Skeletal muscle tissue (tissue), 4 donors: Measurements from ENCODE around the gene REEP6. TPM values are rescaled to one million over a fixed set of nuclear protein-coding genes. Genes with fewer than 3 reads are reported as not detected.
"Not testable (repeated sequence)": the region's sequence is repeated elsewhere in the genome, so short reads cannot be mapped to it uniquely, and the experiment has no call there.

Experiments
- H3K27ac ChIP-seq: one replicate; pipeline ENCODE4 v1.7.0; 2013; ENCODE audit warnings: mild to moderate bottlenecking, low read depth, low read length, inconsistent platforms
- H3K27me3 ChIP-seq, 3 donors: one replicate each; pipeline ENCODE4 v1.7.0; 2013; ENCODE audit warnings: low read length in 3 of 3; ENCODE audit not compliant: control insufficient read depth in 3 of 3, insufficient read depth in 3 of 3
- H3K36me3 ChIP-seq, 3 donors: one replicate each; pipeline ENCODE4 v1.7.0; 2013; ENCODE audit warnings: low read length in 3 of 3; ENCODE audit not compliant: control insufficient read depth in 3 of 3, insufficient read depth in 3 of 3
- H3K4me1 ChIP-seq, 3 donors: one replicate each; pipeline ENCODE4 v1.7.0; 2013; ENCODE audit warnings: low read length in 3 of 3, mild to moderate bottlenecking in 3 of 3; ENCODE audit not compliant: control insufficient read depth in 3 of 3, insufficient read depth in 3 of 3
- H3K4me3 ChIP-seq, 3 donors: one replicate each; pipeline ENCODE4 v1.7.0; 2013; ENCODE audit warnings: low read length in 3 of 3
- H3K9ac ChIP-seq, 3 donors: one replicate each; pipeline ENCODE4 v1.7.0; 2013; ENCODE audit warnings: low read length in 3 of 3, mild to moderate bottlenecking in 3 of 3, moderate library complexity in 2 of 3, low read depth in 1 of 3
- H3K9me3 ChIP-seq, 3 donors: one replicate each; pipeline ENCODE4 v1.7.0; 2013; ENCODE audit warnings: low read length in 3 of 3; ENCODE audit not compliant: control insufficient read depth in 3 of 3
- total RNA-seq: library from RNA; depleted of rRNA; stranded (reverse); fragments of >200 nt; gene quantifications from one replicate; pipeline ENCODE4 v1.2.3, GENCODE V29; 2014
- donor health status: Osteomylitis.

The REEP6 gene
- total RNA-seq, 1 donor from 2014 or later = 2.1 TPM

DNA sequence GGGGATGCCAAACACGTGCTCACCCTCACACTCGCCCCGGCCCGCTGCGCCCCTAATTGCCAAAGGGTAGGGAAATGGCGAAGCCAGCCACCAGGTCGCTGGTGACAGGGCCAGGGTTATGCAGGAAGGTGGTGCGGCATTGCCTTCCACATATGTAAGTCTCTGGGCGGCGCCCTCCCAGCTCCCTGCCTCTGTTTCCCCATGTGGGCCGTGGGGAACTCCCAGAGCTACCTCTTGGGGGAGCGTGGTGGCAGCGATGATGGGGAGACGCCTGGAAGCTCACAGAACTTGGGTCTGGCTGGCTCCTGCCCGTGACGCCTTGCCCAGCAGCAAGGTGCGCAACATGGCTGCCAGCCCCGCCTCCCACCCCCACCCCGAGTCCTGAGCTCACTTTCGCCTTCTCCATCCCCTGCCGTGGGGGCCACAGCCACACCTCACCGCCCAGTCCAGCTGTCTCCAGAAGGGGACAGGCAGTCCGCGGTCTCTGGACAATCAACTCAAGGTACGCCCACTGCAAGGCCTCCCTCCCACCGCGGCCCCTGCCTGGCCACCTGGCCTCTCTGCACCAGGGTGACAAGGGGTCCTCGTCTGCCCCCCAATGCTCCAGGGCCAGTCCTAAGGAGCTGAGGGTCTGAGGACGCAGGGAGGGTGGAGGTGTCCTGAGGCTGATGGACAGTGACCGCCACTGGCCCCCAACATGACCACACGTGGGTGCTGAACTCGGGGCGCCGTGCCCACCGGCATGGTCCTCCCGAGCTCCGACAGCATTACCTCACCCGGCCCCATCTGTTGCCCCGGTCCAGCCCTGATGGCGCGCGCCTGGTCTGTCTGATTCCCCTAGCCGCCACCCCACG lies 18.5 kb upstream of the REEP6 start:
- Histone ChIP-seq H3K27me3 (peaks cover 60 to 66% (median 65%) of the 10 kb centered on the region in 3 donors), H3K4me3 (no peak overlapping the region), H3K4me1 (peaks cover 27 to 69% (median 52%) of the 10 kb centered on the region in 3 donors)

GRCh38 chr19:1473085-1473851 lies 17.7 kb upstream of the REEP6 start:
- no peak overlapping the region for H3K4me3 ChIP-seq
- H3K9ac ChIP-seq = no peak overlapping the region
- H3K27ac ChIP-seq = no peak overlapping the region
- H3K4me1 ChIP-seq = peaks cover 28 to 63% (median 46%) of the 10 kb centered on the region in 3 donors
- H3K36me3 ChIP-seq = peaks cover 5 to 10% (median 5%) of the 10 kb centered on the region in 3 donors
- H3K27me3 ChIP-seq = peaks cover 52 to 58% (median 57%) of the 10 kb centered on the region in 3 donors
- H3K9me3 ChIP-seq = no peaks in the 10 kb centered on the region

More for the DNA sequence above, 18.5 kb upstream of the REEP6 start:
- Histone ChIP-seq H3K9me3 (no peaks in the 10 kb centered on the region), H3K9ac (no peak overlapping the region), H3K36me3 (peaks cover 5 to 10% (median 5%) of the 10 kb centered on the region in 3 donors), H3K27ac (no peak overlapping the region)

DNA sequence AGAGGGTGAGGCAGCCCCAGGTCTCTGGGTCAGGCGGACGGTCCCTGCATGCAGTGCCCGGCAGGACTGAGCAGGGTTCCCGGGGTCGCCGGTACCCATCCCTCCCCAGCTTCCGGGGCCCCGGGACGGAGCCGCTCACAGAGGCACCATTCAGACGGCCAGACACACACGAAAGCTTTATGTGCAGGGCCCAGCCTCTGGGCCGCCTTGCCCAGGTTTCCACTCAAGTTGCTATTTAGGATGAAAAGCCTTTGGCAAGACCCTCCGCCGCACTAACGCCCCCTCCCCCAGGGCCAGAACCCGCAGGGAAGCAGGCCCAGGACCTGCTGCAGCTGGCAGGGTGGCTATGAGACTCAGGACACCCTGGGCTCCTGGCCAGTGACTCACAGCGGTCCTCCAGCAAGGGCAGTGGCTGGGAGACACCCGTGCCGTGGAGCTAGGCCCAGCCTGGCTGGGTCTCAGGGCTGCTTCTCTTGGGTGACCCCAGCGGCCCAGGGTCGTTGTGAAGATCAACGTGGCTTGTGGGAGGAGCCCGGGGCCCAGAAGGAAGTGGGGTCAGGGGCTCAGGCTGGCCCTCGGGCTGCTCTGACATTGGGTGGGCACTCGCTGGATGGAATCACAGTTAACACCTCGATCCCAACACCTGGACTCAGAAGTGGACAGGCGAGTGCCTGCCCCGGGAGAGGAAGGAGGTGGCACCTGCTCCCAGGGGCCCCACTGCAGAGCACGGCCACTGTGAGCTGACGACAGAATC lies 16.8 kb upstream of the REEP6 start:
- no peak overlapping the region for H3K4me3 ChIP-seq
- H3K27ac ChIP-seq = no peak overlapping the region
- H3K9ac ChIP-seq = no peak overlapping the region

DNA sequence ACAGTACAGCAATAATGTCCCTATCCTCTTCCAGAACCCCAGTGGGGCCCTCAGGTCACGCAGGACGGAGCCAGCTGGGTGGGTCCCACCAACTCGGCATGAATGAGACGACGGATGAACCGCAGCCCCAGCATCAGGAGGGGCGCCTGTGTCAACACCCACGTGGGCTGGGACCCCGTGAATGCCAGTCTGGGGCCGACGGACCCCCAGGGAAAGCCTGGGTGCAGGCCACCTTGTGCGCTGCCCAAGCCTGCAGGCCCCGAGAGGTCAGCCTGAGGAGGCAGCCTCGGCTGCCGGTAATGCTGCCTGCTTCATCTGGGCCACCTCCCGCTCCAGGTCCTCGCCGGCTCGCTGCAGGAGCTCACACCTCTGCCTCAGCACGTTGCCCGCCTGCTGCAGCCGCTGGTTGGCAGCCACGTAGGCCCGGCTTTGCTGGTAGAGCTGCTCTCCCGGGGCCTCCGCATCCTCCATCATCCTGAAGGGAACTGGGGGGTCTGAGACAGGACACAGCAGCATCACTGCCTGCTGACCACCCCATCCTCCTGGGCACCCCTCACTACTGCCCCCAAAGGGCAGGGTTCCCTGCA lies 16.1 kb upstream of the REEP6 start:
- Histone ChIP-seq H3K36me3 (peaks cover 5 to 10% (median 5%) of the 10 kb centered on the region in 3 donors), H3K27me3 (peaks cover 43 to 46% (median 46%) of the 10 kb centered on the region in 3 donors), H3K9me3 (no peaks in the 10 kb centered on the region), H3K27ac (no peak overlapping the region), H3K4me1 (peaks cover 33 to 69% (median 48%) of the 10 kb centered on the region in 3 donors), H3K4me3 (no peak overlapping the region), H3K9ac (no peak overlapping the region)

More for the DNA sequence above, 16.8 kb upstream of the REEP6 start:
- Histone ChIP-seq H3K27me3 (peaks cover 48 to 50% (median 49%) of the 10 kb centered on the region in 3 donors), H3K36me3 (peaks cover 5 to 10% (median 5%) of the 10 kb centered on the region in 3 donors), H3K4me1 (peaks cover 29 to 65% (median 45%) of the 10 kb centered on the region in 3 donors), H3K9me3 (no peaks in the 10 kb centered on the region)

DNA sequence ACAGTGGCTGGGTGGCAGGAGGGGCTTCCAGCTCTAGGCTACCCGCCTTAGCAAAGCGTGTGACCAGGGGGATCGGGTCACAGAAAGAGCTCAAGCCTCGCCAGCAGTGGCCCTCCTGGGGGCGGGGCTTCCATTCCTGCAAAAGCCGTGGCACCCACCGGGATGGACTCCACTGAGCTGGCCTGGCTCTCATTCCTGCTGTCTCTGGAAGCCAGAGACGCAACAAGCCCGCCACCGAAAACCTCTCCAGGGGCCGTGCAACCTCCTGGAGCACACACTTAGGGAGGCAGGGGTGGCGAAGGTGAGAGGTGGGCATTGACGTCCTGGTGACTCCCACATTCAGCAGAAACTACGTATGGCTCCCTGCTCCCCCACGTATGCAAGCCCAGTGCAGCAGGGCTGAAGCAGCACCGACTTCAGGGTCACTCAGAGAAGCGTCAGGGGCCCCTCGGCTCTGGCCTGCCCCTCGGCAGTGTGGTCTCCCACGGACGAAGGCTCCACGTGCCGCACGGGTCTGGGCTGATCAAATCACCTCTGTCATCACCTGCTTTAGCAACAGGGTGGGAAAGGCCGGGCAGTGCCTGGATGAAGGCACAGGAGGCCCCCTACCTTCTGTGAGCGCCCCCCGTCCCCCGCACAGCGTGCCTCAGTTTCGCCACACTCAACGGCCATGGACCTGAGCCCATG lies 15.1 kb upstream of the REEP6 start:
- Histone ChIP-seq H3K9me3 (no peaks in the 10 kb centered on the region), H3K27me3 (peaks cover 33 to 36% (median 35%) of the 10 kb centered on the region in 3 donors), H3K4me1 (peaks cover 24 to 58% (median 38%) of the 10 kb centered on the region in 3 donors), H3K27ac (no peak overlapping the region), H3K4me3 (no peak overlapping the region), H3K9ac (no peak overlapping the region), H3K36me3 (peaks cover 5 to 10% (median 5%) of the 10 kb centered on the region in 3 donors)

- not testable (repeated sequence) for H3K27ac ChIP-seq, H3K36me3 ChIP-seq, H3K4me3 ChIP-seq, H3K9ac ChIP-seq, H3K9me3 ChIP-seq
- peaks cover 21 to 24% (median 24%) of the 10 kb centered on the region in 3 donors for H3K27me3 ChIP-seq
- H3K4me1 ChIP-seq = peaks cover 15 to 47% (median 26%) of the 10 kb centered on the region in 3 donors
Measured at GRCh38 chr19:1477056-1477455, 13.9 kb upstream of the REEP6 start.

GRCh38 chr19:1478934-1479707 lies 11.9 kb upstream of the REEP6 start, which contains the start of gene C19orf25:
TSS of gene C19orf25 (minus strand) at chr19:1479215. CDS start at chr19:1478903, 312 bp downstream.
- peak within 1 kb of the TSS; percentile 45 for H3K27ac ChIP-seq
- H3K9me3 ChIP-seq = no peaks in the 10 kb centered on the region
- H3K9ac ChIP-seq = peak within 1 kb of the TSS; percentile 72 to 84 (median 79)
- peaks cover 14 to 27% (median 17%) of the 10 kb centered on the region in 3 donors for H3K4me1 ChIP-seq
- H3K36me3 ChIP-seq = peaks cover 5 to 10% (median 5%) of the 10 kb centered on the region in 3 donors
- peak within 1 kb of the TSS; percentile 86 to 91 (median 91) for H3K4me3 ChIP-seq
- peaks cover 2 to 7% (median 5%) of the 10 kb centered on the region in 3 donors for H3K27me3 ChIP-seq

GRCh38 chr19:1481224-1481892 lies 9.6 kb upstream of the REEP6 start:
- Histone ChIP-seq H3K4me3 (no peak overlapping the region), H3K36me3 (peaks cover 0 to 2% (median 0%) of the 10 kb centered on the region in 3 donors), H3K9me3 (no peaks in the 10 kb centered on the region), H3K4me1 (peaks cover 10 to 17% (median 10%) of the 10 kb centered on the region in 3 donors), H3K9ac (no peak overlapping the region), H3K27me3 (no peaks in the 10 kb centered on the region), H3K27ac (no peak overlapping the region)
